Prostate gland (tissue), 2 donors: ENCODE results near the gene LETMD1.
A peak's percentile ranks its signal among the peaks of the same experiment; 100 is the strongest.

Experiments
- POLR2A ChIP-seq: fragments of 450-650 bp; IDR thresholded peaks from one replicate; pipeline ENCODE4 v1.6.1; 2016; ENCODE audit warnings: antibody characterized with exemption, mild to moderate bottlenecking
- POLR2AphosphoS5 ChIP-seq: sonication (generic); formaldehyde crosslinking; IDR thresholded peaks from one replicate; pipeline ENCODE4 v1.6.1; 2017; ENCODE audit warnings: antibody characterized with exemption
- TF ChIP-seq, protein P1 (sequence below), 4 experiments: fragments of 200-600 bp in 2 of 4; fragments of 450-650 bp in 2 of 4; sonication (generic) in 2 of 4; IDR thresholded peaks; 1 replicate in 3 of 4; 2 replicates in 1 of 4; pipeline ENCODE4 v1.5.1; 2016 to 2019; ENCODE audit warnings: antibody characterized with exemption in 4 of 4, mild to moderate bottlenecking in 2 of 4, moderate library complexity in 2 of 4

GRCh38 chr12:51083126-51083833, 35.2 kb downstream of the LETMD1 start, which contains the start of gene CSRNP2:
- peak; percentile 98 for TF ChIP-seq POLR2A
- TF ChIP-seq, protein P1, sequence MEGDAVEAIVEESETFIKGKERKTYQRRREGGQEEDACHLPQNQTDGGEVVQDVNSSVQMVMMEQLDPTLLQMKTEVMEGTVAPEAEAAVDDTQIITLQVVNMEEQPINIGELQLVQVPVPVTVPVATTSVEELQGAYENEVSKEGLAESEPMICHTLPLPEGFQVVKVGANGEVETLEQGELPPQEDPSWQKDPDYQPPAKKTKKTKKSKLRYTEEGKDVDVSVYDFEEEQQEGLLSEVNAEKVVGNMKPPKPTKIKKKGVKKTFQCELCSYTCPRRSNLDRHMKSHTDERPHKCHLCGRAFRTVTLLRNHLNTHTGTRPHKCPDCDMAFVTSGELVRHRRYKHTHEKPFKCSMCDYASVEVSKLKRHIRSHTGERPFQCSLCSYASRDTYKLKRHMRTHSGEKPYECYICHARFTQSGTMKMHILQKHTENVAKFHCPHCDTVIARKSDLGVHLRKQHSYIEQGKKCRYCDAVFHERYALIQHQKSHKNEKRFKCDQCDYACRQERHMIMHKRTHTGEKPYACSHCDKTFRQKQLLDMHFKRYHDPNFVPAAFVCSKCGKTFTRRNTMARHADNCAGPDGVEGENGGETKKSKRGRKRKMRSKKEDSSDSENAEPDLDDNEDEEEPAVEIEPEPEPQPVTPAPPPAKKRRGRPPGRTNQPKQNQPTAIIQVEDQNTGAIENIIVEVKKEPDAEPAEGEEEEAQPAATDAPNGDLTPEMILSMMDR (IDR thresholded peaks at IDR 0.05) = peak in 1 of 4 experiments; percentile 29
- peak; percentile 98 for TF ChIP-seq POLR2AphosphoS5
